AG09309 (cell line): Measurements from ENCODE around the gene MZT2B.
A peak's percentile ranks its signal among the peaks of the same experiment; 100 is the strongest.
"Not testable (repeated sequence)": the region's sequence is repeated elsewhere in the genome, so short reads cannot be mapped to it uniquely, and the experiment has no call there.

Experiments used
- DNase-seq: peaks from one replicate; pipeline ENCODE4 v3.0.0-alpha.2; 2010; ENCODE audit warnings: low read depth
- H3K4me3 ChIP-seq: 2 replicates; pipeline ENCODE4 v1.5.1; 2011; ENCODE audit warnings: mild to moderate bottlenecking, low read depth, low read length, moderate library complexity; ENCODE audit not compliant: control insufficient read depth
- CTCF ChIP-seq: IDR thresholded peaks from 2 replicates; pipeline ENCODE4 v1.5.1; 2011; ENCODE audit warnings: mild to moderate bottlenecking, low read depth, low read length, inconsistent platforms; ENCODE audit not compliant: insufficient read depth, control insufficient read depth; ENCODE audit errors: missing control alignments

Gene MZT2B

GRCh38 chr2:130181880-130182682 is at the start of gene MZT2B:
MZT2B (plus strand) TSS chr2:130182262; CDS start chr2:130182283, 21 bp downstream.
- peak within 1 kb of the TSS; percentile 99 for H3K4me3 ChIP-seq
- TF ChIP-seq CTCF = peak; percentile 59
- DNase-seq = peak; percentile 25

GRCh38 chr2:130135692-130136541 is 46.1 kb upstream of the MZT2B start:
- no peak for TF ChIP-seq CTCF
- H3K4me3 ChIP-seq = no peak overlapping the region
- DNase-seq = no peak

GRCh38 chr2:130136546-130136945 is 45.5 kb upstream of the MZT2B start:
- H3K4me3 ChIP-seq, DNase-seq: not testable (repeated sequence)

GRCh38 chr2:130137118-130137517 is 44.9 kb upstream of the MZT2B start:
- not testable (repeated sequence) for DNase-seq

GRCh38 chr2:130138326-130138725 is 43.7 kb upstream of the MZT2B start:
- not testable (repeated sequence) for DNase-seq, H3K4me3 ChIP-seq

More at GRCh38 chr2:130137118-130137517, 44.9 kb upstream of the MZT2B start:
- H3K4me3 ChIP-seq = not testable (repeated sequence)

- not testable (repeated sequence) for DNase-seq, H3K4me3 ChIP-seq
Observed at GRCh38 chr2:130138841-130139251, 43.2 kb upstream of the MZT2B start.

GRCh38 chr2:130139331-130140280 is 42.5 kb upstream of the MZT2B start:
- not testable (repeated sequence) for H3K4me3 ChIP-seq, DNase-seq

- H3K4me3 ChIP-seq, DNase-seq: not testable (repeated sequence)
Observed at GRCh38 chr2:130140516-130140915, 41.5 kb upstream of the MZT2B start.

- not testable (repeated sequence) for H3K4me3 ChIP-seq, DNase-seq
Observed at GRCh38 chr2:130141002-130141401, 41.1 kb upstream of the MZT2B start.

GRCh38 chr2:130141645-130142370 is 40.3 kb upstream of the MZT2B start:
- not testable (repeated sequence) for DNase-seq, H3K4me3 ChIP-seq

- H3K4me3 ChIP-seq, DNase-seq: not testable (repeated sequence)
Observed at GRCh38 chr2:130142396-130143265, 39.4 kb upstream of the MZT2B start.

- H3K4me3 ChIP-seq, DNase-seq: not testable (repeated sequence)
Observed at GRCh38 chr2:130143266-130144039, 38.6 kb upstream of the MZT2B start.

GRCh38 chr2:130145006-130145414 is 37.1 kb upstream of the MZT2B start, which contains the start of gene CCDC74B:
CCDC74B (minus strand) TSS chr2:130145112; CDS start chr2:130144996, 116 bp downstream.
- not testable (repeated sequence) for DNase-seq
- peak within 1 kb of the TSS; percentile 38 for H3K4me3 ChIP-seq
